ENCODE data around the gene TYMS.

Gene TYMS

DNA sequence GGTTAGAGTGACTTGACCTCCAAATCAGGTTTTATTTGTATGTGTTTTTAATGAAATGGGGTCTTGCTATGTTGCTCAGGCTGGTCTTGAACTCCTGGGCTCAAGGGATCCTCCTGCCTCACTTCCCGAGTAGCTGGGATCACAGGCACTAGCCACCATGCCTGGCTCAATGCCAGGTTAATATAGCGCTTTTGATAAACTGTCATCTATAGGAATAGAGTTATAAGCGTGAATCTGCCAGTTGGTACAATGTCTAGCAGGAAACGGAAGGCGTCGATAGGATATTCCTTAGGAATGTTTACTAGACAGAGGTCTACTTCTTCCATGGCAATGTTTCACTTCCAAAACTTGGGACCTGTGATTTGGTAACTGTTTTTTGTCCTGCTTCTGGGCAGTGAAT is 35.2 kb upstream of the TYMS start:
- Histone ChIP-seq H3K27me3 (ENCODE audit: control insufficient read depth in 1 of 2, insufficient read depth in 2 of 2, low read length in 2 of 2) (no peaks in the 10 kb centered on the region), H3K9ac (ENCODE audit: low read length) (no peak overlapping the region), H3K9me3 (ENCODE audit: low read length) (no peaks in the 10 kb centered on the region), H3K36me3 (ENCODE audit: insufficient read depth, low read length) (no peaks in the 10 kb centered on the region), H3K4me3 (ENCODE audit: low read depth in 1 of 2, low read length in 2 of 2) (no peak overlapping the region), H3K4me1 (ENCODE audit: insufficient read depth, low read length) (no peaks in the 10 kb centered on the region), H3K27ac (ENCODE audit: low read depth, low read length) (no peak overlapping the region)

DNA sequence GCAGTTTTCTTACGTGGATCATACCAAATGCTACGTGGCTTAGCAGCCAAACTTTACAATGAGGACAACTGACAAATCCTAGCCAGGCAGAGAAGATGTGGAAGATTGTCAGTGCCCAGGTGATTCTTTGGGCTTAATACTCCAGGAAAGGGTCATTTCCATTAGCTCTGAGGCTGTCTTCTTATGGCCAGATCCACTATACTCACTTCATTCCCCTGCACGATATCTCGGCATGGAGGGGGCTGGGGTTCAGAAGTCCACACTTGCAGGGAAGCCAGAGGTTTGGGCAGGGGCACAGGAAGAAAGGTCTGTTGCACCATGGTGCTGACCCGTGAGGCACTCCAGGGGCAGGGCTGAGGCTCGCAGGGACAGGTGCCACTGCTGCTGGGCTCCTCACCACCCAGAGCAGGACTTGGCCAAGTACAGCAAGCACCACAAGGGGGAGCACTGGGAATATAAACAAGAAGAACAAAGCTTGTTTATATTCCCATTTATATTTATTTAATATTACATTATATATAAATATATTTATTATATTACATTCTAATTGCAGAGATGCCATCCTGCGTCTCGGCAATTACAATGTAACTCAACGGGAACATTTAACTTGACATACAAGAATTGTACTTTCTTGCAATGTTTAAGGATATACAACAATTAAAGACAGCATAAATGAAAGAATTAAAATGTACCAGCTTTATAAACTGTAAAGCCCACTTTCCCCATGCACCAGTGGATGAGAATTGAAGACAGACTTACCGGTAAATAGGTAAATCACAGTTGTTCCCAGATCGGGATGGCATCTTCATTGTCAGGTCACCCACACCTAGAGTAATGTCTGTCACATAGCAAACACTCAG is 33.5 kb upstream of the TYMS start:
- Histone ChIP-seq H3K27me3 (ENCODE audit: control insufficient read depth in 1 of 2, insufficient read depth in 2 of 2, low read length in 2 of 2) (no peaks in the 10 kb centered on the region), H3K9me3 (ENCODE audit: low read length) (no peaks in the 10 kb centered on the region), H3K9ac (ENCODE audit: low read length) (no peak overlapping the region), H3K4me1 (ENCODE audit: insufficient read depth, low read length) (no peaks in the 10 kb centered on the region), H3K27ac (ENCODE audit: low read depth, low read length) (no peak overlapping the region), H3K36me3 (ENCODE audit: insufficient read depth, low read length) (no peaks in the 10 kb centered on the region), H3K4me3 (ENCODE audit: low read depth in 1 of 2, low read length in 2 of 2) (no peak overlapping the region)

DNA sequence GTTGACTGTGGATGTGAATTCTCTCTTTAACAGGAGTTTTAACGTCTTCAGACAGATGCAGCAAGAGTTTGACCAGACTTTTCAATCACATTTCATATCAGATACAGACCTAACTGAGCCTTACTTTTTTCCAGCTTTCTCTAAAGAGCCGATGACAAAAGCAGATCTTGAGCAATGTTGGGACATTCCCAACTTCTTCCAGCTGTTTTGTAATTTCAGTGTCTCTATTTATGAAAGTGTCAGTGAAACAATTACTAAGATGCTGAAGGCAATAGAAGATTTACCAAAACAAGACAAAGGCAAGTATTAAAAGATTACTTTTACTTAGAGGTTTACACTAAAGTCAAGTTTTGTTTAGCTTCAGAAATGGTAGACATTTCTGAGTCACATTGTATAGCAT is 30.2 kb upstream of the TYMS start:
- H3K4me1 ChIP-seq (ENCODE audit: insufficient read depth, low read length), result no peaks in the 10 kb centered on the region
- no peaks in the 10 kb centered on the region for H3K36me3 ChIP-seq (ENCODE audit: insufficient read depth, low read length)
- H3K27ac ChIP-seq (ENCODE audit: low read depth, low read length), result no peak overlapping the region
- H3K9me3 ChIP-seq (ENCODE audit: low read length), result no peaks in the 10 kb centered on the region
- no peaks in the 10 kb centered on the region for H3K27me3 ChIP-seq (ENCODE audit: control insufficient read depth in 1 of 2, insufficient read depth in 2 of 2, low read length in 2 of 2)
- H3K9ac ChIP-seq (ENCODE audit: low read length), result no peak overlapping the region
- no peak overlapping the region for H3K4me3 ChIP-seq (ENCODE audit: low read depth in 1 of 2, low read length in 2 of 2)

DNA sequence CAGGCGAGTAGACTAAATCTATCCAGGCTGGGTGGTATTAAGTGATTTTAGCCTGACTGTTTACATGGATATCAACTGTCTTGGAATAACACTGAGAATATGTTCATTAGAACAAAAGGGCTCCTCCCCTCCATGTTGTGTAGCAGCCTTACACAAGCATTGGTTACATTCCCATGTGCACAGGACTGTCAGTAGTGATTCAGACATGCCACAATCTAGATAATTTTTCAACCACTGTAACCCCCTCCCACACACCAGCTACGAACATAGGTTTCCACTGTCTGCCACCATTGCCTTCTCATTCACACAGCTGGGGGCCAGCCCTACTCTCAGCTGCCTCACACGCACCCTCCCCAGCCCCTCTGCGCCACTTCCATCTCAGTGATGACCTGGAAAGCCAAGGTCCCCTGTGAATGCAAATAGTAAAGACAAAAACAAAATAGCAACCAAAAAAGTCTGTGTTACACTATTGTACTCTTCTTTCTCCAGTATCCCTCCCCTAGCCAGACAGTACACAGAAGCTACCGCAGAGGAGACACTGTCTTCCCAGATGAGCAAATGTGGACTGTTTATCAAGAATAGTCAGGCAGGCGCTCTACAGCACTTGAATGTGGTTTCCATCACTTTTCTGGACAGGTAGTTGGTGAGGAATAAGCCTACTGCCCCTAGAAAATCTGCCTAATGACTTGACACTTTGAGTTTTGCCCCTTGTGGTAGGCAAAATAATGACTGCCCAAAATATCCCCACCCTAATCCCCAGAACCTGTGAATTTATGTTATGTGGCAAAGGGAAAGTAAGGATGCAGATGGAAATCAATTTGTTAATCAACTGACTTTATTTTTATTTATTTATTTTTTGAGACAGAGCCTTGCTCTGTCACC is 27.9 kb upstream of the TYMS start:
- H3K9me3 ChIP-seq (ENCODE audit: low read length), result no peaks in the 10 kb centered on the region
- no peaks in the 10 kb centered on the region for H3K4me1 ChIP-seq (ENCODE audit: insufficient read depth, low read length)
- no peak overlapping the region for H3K9ac ChIP-seq (ENCODE audit: low read length)
- H3K4me3 ChIP-seq (ENCODE audit: low read depth in 1 of 2, low read length in 2 of 2), result no peak overlapping the region
- H3K36me3 ChIP-seq (ENCODE audit: insufficient read depth, low read length), result no peaks in the 10 kb centered on the region
- H3K27me3 ChIP-seq (ENCODE audit: control insufficient read depth in 1 of 2, insufficient read depth in 2 of 2, low read length in 2 of 2), result no peaks in the 10 kb centered on the region
- H3K27ac ChIP-seq (ENCODE audit: low read depth, low read length), result no peak overlapping the region

DNA sequence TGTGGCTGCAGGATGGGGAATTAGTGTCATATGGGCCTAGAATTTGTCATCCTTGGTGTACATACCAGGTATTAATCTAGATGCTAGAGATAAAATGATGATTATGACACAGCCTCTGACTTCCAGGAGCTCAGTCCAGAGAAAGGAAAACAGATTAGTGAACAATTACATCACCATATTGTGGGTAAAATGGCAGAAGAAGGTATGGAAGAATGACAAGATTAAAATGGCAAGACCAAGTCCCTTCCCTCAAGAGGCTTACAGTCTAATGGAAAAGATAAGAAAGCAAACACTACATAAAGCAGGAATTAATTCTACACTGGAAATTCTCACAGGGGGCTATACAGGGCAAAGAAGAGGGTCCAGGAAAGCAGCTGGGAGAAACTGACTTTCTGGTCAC is 25.9 kb upstream of the TYMS start:
- no peaks in the 10 kb centered on the region for H3K9me3 ChIP-seq (ENCODE audit: low read length)
- no peaks in the 10 kb centered on the region for H3K36me3 ChIP-seq (ENCODE audit: insufficient read depth, low read length)
- H3K27me3 ChIP-seq (ENCODE audit: control insufficient read depth in 1 of 2, insufficient read depth in 2 of 2, low read length in 2 of 2), result no peaks in the 10 kb centered on the region
- no peak overlapping the region for H3K9ac ChIP-seq (ENCODE audit: low read length)
- no peak overlapping the region for H3K27ac ChIP-seq (ENCODE audit: low read depth, low read length)
- no peak overlapping the region for H3K4me3 ChIP-seq (ENCODE audit: low read depth in 1 of 2, low read length in 2 of 2)
- no peaks in the 10 kb centered on the region for H3K4me1 ChIP-seq (ENCODE audit: insufficient read depth, low read length)

DNA sequence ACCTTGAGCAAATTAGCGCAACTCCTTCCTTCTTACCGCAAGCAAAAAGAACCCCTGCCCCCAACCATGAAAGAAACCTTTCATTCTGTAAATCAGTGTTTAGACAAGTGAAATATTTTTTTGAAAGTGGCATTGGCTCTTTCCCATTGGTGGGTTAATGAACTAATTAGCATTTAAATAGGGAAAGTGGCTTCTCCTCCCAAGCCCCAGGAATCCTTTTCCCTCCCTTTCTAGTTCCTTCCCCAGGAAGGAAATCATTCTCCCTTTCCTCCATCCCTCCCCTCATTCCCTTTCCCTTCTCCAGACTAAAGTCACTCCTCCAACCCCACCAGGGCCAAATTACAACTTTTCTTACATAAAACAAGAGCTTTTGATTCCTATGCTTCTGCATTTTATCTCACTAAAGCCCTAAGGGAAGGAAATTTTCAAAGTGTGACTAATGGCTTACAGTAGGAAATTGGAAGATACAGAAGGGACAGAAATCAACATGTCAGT is 22.9 kb upstream of the TYMS start:
- H3K4me1 ChIP-seq (ENCODE audit: insufficient read depth, low read length), result no peaks in the 10 kb centered on the region
- no peaks in the 10 kb centered on the region for H3K9me3 ChIP-seq (ENCODE audit: low read length)
- H3K4me3 ChIP-seq (ENCODE audit: low read depth in 1 of 2, low read length in 2 of 2), result no peak overlapping the region
- no peaks in the 10 kb centered on the region for H3K27me3 ChIP-seq (ENCODE audit: control insufficient read depth in 1 of 2, insufficient read depth in 2 of 2, low read length in 2 of 2)
- no peak overlapping the region for H3K9ac ChIP-seq (ENCODE audit: low read length)
- H3K36me3 ChIP-seq (ENCODE audit: insufficient read depth, low read length), result no peaks in the 10 kb centered on the region
- H3K27ac ChIP-seq (ENCODE audit: low read depth, low read length), result no peak overlapping the region

DNA sequence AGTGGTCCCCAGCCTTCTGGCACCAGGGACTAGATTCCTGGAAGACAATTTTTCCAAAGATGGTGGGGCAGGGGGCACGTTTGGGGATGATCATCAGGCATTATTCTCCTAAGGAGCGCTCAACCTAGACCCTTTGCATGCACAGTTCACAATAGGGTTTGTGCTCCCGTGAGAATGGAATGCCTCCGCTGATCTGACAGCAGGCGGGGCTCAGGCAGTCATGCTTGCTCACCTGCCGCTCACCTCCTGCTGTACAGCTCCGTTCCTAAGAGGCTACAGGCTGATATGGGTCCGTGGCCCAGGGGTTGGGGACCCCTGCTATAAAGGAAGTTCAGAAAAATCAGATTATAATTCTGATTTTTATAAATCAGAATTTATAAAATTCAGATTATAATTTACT is 22.3 kb upstream of the TYMS start:
- Histone ChIP-seq H3K36me3 (ENCODE audit: insufficient read depth, low read length) (no peaks in the 10 kb centered on the region), H3K9me3 (ENCODE audit: low read length) (no peaks in the 10 kb centered on the region), H3K27me3 (ENCODE audit: control insufficient read depth in 1 of 2, insufficient read depth in 2 of 2, low read length in 2 of 2) (no peaks in the 10 kb centered on the region), H3K27ac (ENCODE audit: low read depth, low read length) (no peak overlapping the region), H3K9ac (ENCODE audit: low read length) (no peak overlapping the region), H3K4me3 (ENCODE audit: low read depth in 1 of 2, low read length in 2 of 2) (no peak overlapping the region), H3K4me1 (ENCODE audit: insufficient read depth, low read length) (no peaks in the 10 kb centered on the region)

DNA sequence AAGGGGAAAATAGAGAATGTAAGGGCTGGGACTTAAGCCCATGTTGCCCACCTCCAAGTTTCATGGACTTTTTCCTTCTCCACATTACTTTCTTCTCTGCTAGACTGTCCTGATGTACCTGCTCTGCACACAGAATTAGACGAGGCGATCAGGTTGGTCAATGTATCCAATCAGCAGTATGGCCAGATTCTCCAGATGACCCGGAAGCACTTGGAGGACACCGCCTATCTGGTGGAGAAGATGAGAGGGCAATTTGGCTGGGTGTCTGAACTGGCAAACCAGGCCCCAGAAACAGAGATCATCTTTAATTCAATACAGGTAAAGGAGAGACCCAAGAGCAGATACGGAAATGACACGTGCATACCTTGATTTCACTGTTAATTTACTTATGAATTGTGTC is 16.2 kb upstream of the TYMS start:
- no peak overlapping the region for H3K27ac ChIP-seq (ENCODE audit: low read depth, low read length)
- no peaks in the 10 kb centered on the region for H3K4me1 ChIP-seq (ENCODE audit: insufficient read depth, low read length)
- no peaks in the 10 kb centered on the region for H3K27me3 ChIP-seq (ENCODE audit: control insufficient read depth in 1 of 2, insufficient read depth in 2 of 2, low read length in 2 of 2)
- H3K4me3 ChIP-seq (ENCODE audit: low read depth in 1 of 2, low read length in 2 of 2), result no peak overlapping the region
- no peaks in the 10 kb centered on the region for H3K9me3 ChIP-seq (ENCODE audit: low read length)
- H3K9ac ChIP-seq (ENCODE audit: low read length), result no peak overlapping the region
- no peaks in the 10 kb centered on the region for H3K36me3 ChIP-seq (ENCODE audit: insufficient read depth, low read length)

DNA sequence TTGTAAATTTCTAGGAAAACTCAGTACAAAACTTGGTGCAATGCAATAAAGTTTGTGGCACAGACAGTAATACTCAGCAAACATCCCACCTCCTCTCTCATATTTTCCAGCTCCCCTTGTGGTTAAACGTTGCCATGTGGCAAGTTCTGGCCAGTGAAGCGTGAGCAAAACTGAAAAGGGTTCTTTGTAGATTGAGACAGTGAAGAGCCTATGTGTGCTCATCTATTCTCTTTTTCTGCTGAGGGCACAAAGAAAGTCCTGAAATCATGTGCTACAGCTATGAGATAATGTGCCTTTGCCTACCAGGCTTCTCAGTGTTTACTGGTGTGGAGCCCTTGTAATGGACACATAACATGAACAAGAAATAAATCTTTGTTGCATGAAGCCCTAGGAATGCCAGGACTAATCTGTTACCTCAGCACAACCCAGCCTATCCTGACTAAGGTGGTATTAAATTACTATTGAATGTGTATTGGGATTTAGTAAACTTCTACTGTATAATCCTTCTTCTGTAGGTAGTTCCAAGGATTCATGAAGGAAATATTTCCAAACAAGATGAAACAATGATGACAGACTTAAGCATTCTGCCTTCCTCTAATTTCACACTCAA is 13.0 kb upstream of the TYMS start:
- Histone ChIP-seq H3K9ac (ENCODE audit: low read length) (no peak overlapping the region), H3K9me3 (ENCODE audit: low read length) (no peaks in the 10 kb centered on the region), H3K36me3 (ENCODE audit: insufficient read depth, low read length) (no peaks in the 10 kb centered on the region), H3K27me3 (ENCODE audit: control insufficient read depth in 1 of 2, insufficient read depth in 2 of 2, low read length in 2 of 2) (no peaks in the 10 kb centered on the region), H3K27ac (ENCODE audit: low read depth, low read length) (no peak overlapping the region), H3K4me3 (ENCODE audit: low read depth in 1 of 2, low read length in 2 of 2) (no peak overlapping the region), H3K4me1 (ENCODE audit: insufficient read depth, low read length) (no peaks in the 10 kb centered on the region)

DNA sequence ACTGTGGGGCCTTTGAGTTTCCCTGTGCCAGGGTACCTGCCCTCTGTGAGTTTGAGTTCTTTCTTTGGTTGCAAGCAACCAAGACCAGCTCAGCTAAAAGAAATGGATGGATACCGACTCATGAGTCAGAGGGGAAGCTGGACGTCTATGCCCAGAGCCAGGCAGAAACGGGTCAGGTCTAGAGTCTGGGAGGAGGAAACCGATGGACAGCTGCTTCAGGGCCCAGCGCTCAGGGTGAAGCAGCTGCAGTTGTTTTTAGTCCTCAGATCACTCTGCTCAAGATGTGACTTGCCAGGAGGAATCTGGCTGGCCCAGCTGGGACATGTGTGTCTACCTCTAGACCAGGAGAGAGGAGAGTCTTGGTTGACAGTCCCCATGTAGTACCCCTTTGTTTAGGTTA is 10.1 kb upstream of the TYMS start:
- H3K9me3 ChIP-seq (ENCODE audit: low read length), result no peaks in the 10 kb centered on the region
- H3K36me3 ChIP-seq (ENCODE audit: insufficient read depth, low read length), result no peaks in the 10 kb centered on the region
- H3K9ac ChIP-seq (ENCODE audit: low read length), result no peak overlapping the region
- H3K27ac ChIP-seq (ENCODE audit: low read depth, low read length), result no peak overlapping the region
- H3K27me3 ChIP-seq (ENCODE audit: control insufficient read depth in 1 of 2, insufficient read depth in 2 of 2, low read length in 2 of 2), result no peaks in the 10 kb centered on the region
- H3K4me3 ChIP-seq (ENCODE audit: low read depth in 1 of 2, low read length in 2 of 2), result no peak overlapping the region
- H3K4me1 ChIP-seq (ENCODE audit: insufficient read depth, low read length), result no peaks in the 10 kb centered on the region

DNA sequence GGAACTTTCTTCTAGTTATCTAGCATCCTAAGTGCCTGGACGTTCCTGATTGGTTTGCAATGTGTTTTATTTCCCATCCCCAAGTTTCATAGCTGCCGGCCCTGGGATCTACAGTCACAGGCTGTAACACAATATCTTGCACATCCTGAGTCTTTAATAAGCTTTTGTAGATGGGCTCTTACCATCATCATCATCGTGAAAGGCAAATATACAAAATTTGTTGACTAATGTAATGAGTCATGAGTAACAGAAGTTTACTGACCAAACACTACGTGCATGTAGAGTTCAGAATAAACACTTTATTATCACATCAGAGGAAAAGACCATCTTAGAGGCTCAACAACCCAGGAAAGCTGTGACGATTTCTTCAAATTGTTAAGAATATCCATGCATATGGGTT is 8.1 kb upstream of the TYMS start:
- Histone ChIP-seq H3K9me3 (ENCODE audit: low read length) (no peaks in the 10 kb centered on the region), H3K27ac (ENCODE audit: low read depth, low read length) (no peak overlapping the region), H3K4me1 (ENCODE audit: insufficient read depth, low read length) (no peaks in the 10 kb centered on the region), H3K36me3 (ENCODE audit: insufficient read depth, low read length) (no peaks in the 10 kb centered on the region), H3K9ac (ENCODE audit: low read length) (no peak overlapping the region), H3K27me3 (ENCODE audit: control insufficient read depth in 1 of 2, insufficient read depth in 2 of 2, low read length in 2 of 2) (no peaks in the 10 kb centered on the region), H3K4me3 (ENCODE audit: low read depth in 1 of 2, low read length in 2 of 2) (no peak overlapping the region)

Measured in muscle layer of colon (tissue), 2 donors.